IMR-90 (cell line): Measurements from ENCODE around the gene F5.

Experiments used
- BHLHE40 ChIP-seq: fragments of 150-350 bp; IDR thresholded peaks from 2 replicates; pipeline ENCODE4 v1.6.1; 2016; ENCODE audit warnings: mild to moderate bottlenecking, low read depth, low read length
- MAZ ChIP-seq: IDR thresholded peaks from 2 replicates; pipeline ENCODE4 v1.6.1; 2012; ENCODE audit warnings: low read depth, mild to moderate bottlenecking, low read length, improper control_type of control experiment, moderate library complexity, borderline replicate concordance
- MXI1 ChIP-seq: IDR thresholded peaks from 2 replicates; pipeline ENCODE4 v1.6.1; 2012; ENCODE audit warnings: low read depth, mild to moderate bottlenecking, low read length, moderate library complexity, borderline replicate concordance
- POLR2A ChIP-seq: IDR thresholded peaks from 2 replicates; pipeline ENCODE4 v1.6.1; 2012; ENCODE audit warnings: mild to moderate bottlenecking, low read depth, low read length
- SMC3 ChIP-seq: fragments of 150-350 bp; IDR thresholded peaks from 2 replicates; pipeline ENCODE4 v1.6.1; 2016; ENCODE audit warnings: low read depth, mild to moderate bottlenecking, antibody characterized with exemption, low read length, moderate library complexity
- TF ChIP-seq, protein P1 (sequence below): conservative IDR thresholded peaks from 2 replicates; pipeline ENCODE4 v1.5.1; 2012; ENCODE audit warnings: mild to moderate bottlenecking, low read depth, low read length, improper control_type of control experiment
- TF ChIP-seq, protein P2 (sequence below): fragments of 150-350 bp; IDR thresholded peaks from 2 replicates; pipeline ENCODE4 v1.6.1; 2017; ENCODE audit warnings: mild to moderate bottlenecking, antibody characterized with exemption, low read length, low read depth

DNA sequence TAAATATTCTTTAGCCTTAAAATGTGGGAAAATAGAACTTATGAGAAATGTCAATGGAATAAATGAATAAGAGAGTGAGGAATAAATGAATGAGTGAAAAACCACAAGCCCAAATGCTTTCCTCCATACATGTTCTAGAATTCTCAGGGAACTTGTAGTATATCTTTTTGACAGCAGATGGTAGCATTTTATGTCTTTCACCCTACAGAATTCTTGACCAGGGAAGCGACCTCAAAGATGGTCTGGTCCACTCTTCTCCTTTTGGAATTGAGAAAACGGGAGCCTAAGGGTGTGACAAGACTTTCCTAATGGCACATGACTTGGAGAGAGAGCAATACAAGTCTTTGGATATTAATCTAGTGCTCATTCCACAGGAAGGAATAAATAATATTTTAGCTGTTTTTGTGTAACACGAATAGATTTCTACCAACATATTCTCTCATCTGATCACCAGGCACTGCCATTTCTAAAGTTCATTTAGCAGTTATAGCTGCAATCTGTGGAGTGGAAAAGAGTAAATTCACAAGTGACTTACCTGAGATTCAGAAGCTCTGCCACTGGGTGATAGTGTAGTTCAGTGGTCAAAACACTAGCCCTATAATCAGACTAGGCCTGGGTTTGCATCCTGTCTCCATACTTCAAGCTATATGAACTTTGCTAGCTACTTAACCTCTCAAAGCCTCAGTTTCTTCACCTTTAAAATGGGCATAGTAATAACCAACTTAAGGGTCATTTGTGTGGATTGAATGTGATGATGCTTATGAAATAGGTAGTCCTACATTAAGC lies 15.0 kb upstream of the F5 start:
- TF ChIP-seq, protein P1, sequence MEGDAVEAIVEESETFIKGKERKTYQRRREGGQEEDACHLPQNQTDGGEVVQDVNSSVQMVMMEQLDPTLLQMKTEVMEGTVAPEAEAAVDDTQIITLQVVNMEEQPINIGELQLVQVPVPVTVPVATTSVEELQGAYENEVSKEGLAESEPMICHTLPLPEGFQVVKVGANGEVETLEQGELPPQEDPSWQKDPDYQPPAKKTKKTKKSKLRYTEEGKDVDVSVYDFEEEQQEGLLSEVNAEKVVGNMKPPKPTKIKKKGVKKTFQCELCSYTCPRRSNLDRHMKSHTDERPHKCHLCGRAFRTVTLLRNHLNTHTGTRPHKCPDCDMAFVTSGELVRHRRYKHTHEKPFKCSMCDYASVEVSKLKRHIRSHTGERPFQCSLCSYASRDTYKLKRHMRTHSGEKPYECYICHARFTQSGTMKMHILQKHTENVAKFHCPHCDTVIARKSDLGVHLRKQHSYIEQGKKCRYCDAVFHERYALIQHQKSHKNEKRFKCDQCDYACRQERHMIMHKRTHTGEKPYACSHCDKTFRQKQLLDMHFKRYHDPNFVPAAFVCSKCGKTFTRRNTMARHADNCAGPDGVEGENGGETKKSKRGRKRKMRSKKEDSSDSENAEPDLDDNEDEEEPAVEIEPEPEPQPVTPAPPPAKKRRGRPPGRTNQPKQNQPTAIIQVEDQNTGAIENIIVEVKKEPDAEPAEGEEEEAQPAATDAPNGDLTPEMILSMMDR = peak; percentile 35
- TF ChIP-seq BHLHE40 = no peak
- no peak for TF ChIP-seq POLR2A
- no peak; the same call in 1 of the 2 replicates for TF ChIP-seq SMC3
- TF ChIP-seq MXI1 = no peak
- TF ChIP-seq, protein P2, sequence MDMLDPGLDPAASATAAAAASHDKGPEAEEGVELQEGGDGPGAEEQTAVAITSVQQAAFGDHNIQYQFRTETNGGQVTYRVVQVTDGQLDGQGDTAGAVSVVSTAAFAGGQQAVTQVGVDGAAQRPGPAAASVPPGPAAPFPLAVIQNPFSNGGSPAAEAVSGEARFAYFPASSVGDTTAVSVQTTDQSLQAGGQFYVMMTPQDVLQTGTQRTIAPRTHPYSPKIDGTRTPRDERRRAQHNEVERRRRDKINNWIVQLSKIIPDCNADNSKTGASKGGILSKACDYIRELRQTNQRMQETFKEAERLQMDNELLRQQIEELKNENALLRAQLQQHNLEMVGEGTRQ = no peak
- TF ChIP-seq MAZ = no peak
